GM23338 (cell line): ENCODE results near the gene CHAT. TPM values are rescaled to one million over a fixed set of nuclear protein-coding genes. Genes with fewer than 3 reads are reported as not detected.

ENCODE experiments used
- ATAC-seq: fragments of 200-7000 bp; cut with Tn5 transposase; 3 replicates; pipeline ENCODE4 v1.9.1; 2020
- DNase-seq: peaks from one replicate; pipeline ENCODE4 v3.0.0-alpha.2; 2015; ENCODE audit warnings: low spot score
- H2AFZ ChIP-seq: fragments of 200-600 bp; sonication (generic); 2 replicates; pipeline ENCODE4 v1.8.0; 2016; ENCODE audit warnings: antibody characterized with exemption, mild to moderate bottlenecking, moderate library complexity
- H3F3A ChIP-seq: fragments of 200-600 bp; sonication (generic); replicated peaks from 2 replicates; pipeline ENCODE4 v1.8.0; 2017; ENCODE audit warnings: antibody characterized with exemption, mixed run types, low read depth
- H3K27ac ChIP-seq: fragments of 200-600 bp; sonication (generic); 2 replicates; pipeline ENCODE4 v1.6.1; 2016; ENCODE audit warnings: low read depth
- H3K27me3 ChIP-seq: fragments of 200-600 bp; sonication (generic); 2 replicates; pipeline ENCODE4 v1.8.0; 2016; ENCODE audit warnings: mild to moderate bottlenecking, mixed run types, moderate library complexity; ENCODE audit not compliant: insufficient read depth
- H3K36me3 ChIP-seq: fragments of 200-600 bp; sonication (generic); 2 replicates; pipeline ENCODE4 v1.8.0; 2016; ENCODE audit warnings: mild to moderate bottlenecking; ENCODE audit not compliant: insufficient read depth
- H3K4me1 ChIP-seq: fragments of 200-600 bp; sonication (generic); 2 replicates; pipeline ENCODE4 v1.8.0; 2016; ENCODE audit warnings: mild to moderate bottlenecking, moderate library complexity; ENCODE audit not compliant: insufficient read depth
- H3K4me2 ChIP-seq: fragments of 200-600 bp; sonication (generic); 2 replicates; pipeline ENCODE4 v1.7.1; 2017; ENCODE audit warnings: mixed run types
- H3K4me3 ChIP-seq: fragments of 200-600 bp; sonication (generic); 2 replicates; pipeline ENCODE4 v1.6.1; 2016; ENCODE audit warnings: mixed run types
- H3K79me2 ChIP-seq: fragments of 200-600 bp; sonication (generic); replicated peaks from 2 replicates; pipeline ENCODE4 v1.8.0; 2017; ENCODE audit warnings: mild to moderate bottlenecking; ENCODE audit not compliant: insufficient read depth
- H3K9me2 ChIP-seq: fragments of 200-600 bp; sonication (generic); 2 replicates; pipeline ENCODE4 v1.8.0; 2017; ENCODE audit not compliant: insufficient read depth
- H4K20me1 ChIP-seq: fragments of 200-600 bp; sonication (generic); replicated peaks from 2 replicates; pipeline ENCODE4 v1.8.0; 2017; ENCODE audit warnings: mild to moderate bottlenecking; ENCODE audit not compliant: insufficient read depth
- H3K27ac Mint-ChIP-seq: 2 replicates; pipeline ENCODE4 v1.8.0; 2020; ENCODE audit warnings: inconsistent platforms, mild to moderate bottlenecking, moderate library complexity, mixed read lengths
- H3K27me3 Mint-ChIP-seq: 3 replicates; pipeline ENCODE4 v1.8.0; 2022; ENCODE audit warnings: low read depth, mild to moderate bottlenecking, moderate library complexity, mixed read lengths, inconsistent platforms; ENCODE audit not compliant: insufficient read depth, poor library complexity
- H3K36me3 Mint-ChIP-seq: 3 replicates; pipeline ENCODE4 v1.8.0; 2021; ENCODE audit warnings: low read depth, mild to moderate bottlenecking, inconsistent platforms, moderate library complexity, mixed read lengths
- H3K4me1 Mint-ChIP-seq: 3 replicates; pipeline ENCODE4 v1.8.0; 2020; ENCODE audit warnings: mild to moderate bottlenecking, inconsistent platforms, mixed read lengths
- H3K4me3 Mint-ChIP-seq: 3 replicates; pipeline ENCODE4 v1.8.0; 2021; ENCODE audit warnings: moderate library complexity, mild to moderate bottlenecking, inconsistent platforms, mixed read lengths
- H3K9me3 Mint-ChIP-seq: 3 replicates; pipeline ENCODE4 v1.8.0; 2020; ENCODE audit warnings: moderate library complexity, mild to moderate bottlenecking, inconsistent platforms, mixed read lengths
- CTCF ChIP-seq, 2 experiments: fragments of 200-600 bp in 1 of 2; sonication (generic) in 1 of 2; conservative IDR thresholded peaks; 2 replicates each; pipeline versions ENCODE4 v1.5.1 to v1.6.1; 2016 to 2017; ENCODE audit warnings: antibody characterized with exemption in 2 of 2, low read depth in 2 of 2, mild to moderate bottlenecking in 2 of 2, moderate library complexity in 1 of 2
- ETS1 ChIP-seq: IDR thresholded peaks from 2 replicates; pipeline ENCODE4 v1.6.1; 2016; ENCODE audit warnings: antibody characterized with exemption
- EZH2 ChIP-seq: fragments of 200-600 bp; sonication (generic); IDR thresholded peaks from one replicate; pipeline ENCODE4 v1.8.0; 2017; ENCODE audit warnings: antibody characterized with exemption, mild to moderate bottlenecking, low read depth; ENCODE audit not compliant: unreplicated experiment
- POLR2AphosphoS5 ChIP-seq: IDR thresholded peaks from 2 replicates; pipeline ENCODE4 v1.6.1; 2016; ENCODE audit warnings: antibody characterized with exemption, low read depth
- STAT1 ChIP-seq: IDR thresholded peaks from one replicate; pipeline ENCODE4 v1.6.1; 2016; ENCODE audit warnings: antibody characterized with exemption; ENCODE audit not compliant: unreplicated experiment
- ZNF114 ChIP-seq: fragments of 250-450 bp; sonication (Bioruptor Pico); IDR thresholded peaks from 2 replicates; pipeline ENCODE4 v1.5.0; 2020; ENCODE audit warnings: mild to moderate bottlenecking, moderate library complexity
- ZNF331 ChIP-seq: fragments of 250-450 bp; sonication (Bioruptor Pico); IDR thresholded peaks from 2 replicates; pipeline ENCODE4 v1.5.0; 2020; ENCODE audit warnings: low read depth, mild to moderate bottlenecking, moderate library complexity
- ZNF462 ChIP-seq: fragments of 250-450 bp; sonication (Bioruptor Pico); IDR thresholded peaks from 2 replicates; pipeline ENCODE4 v1.5.0; 2020; ENCODE audit warnings: mild to moderate bottlenecking, moderate library complexity
- polyA plus RNA-seq: library from polyadenylated mRNA; unstranded; fragments of >200 nt; fragmentation: Nextera tagmentation; extraction: Ambion mirVana; gene quantifications from 2 replicates; pipeline ENCODE4 v1.2.1, GENCODE V29; 2016
- total RNA-seq: library from RNA; depleted of rRNA; stranded (reverse); fragments of >200 nt; shearing (Covaris generic); gene quantifications from 2 replicates; pipeline ENCODE4 v1.2.3, GENCODE V29; 2014

CHAT gene
- total and polyA plus RNA-seq, 2 experiments from 2014 or later, result not detected

- Histone ChIP-seq H4K20me1 (no peaks in the 10 kb centered on the region), H3K36me3 (no peaks in the 10 kb centered on the region), H3K79me2 (no peaks in the 10 kb centered on the region), H3K4me3 (no peak overlapping the region), H3K4me1 (no peaks in the 10 kb centered on the region; the same call in 1 of the 2 replicates), H3F3A (no peaks in the 10 kb centered on the region), H3K27ac (no peak overlapping the region), H3K4me2 (no peak overlapping the region), H2AFZ (no peak overlapping the region), H3K9me2 (no peaks in the 10 kb centered on the region), H3K27me3 (no peaks in the 10 kb centered on the region)
- Mint-ChIP-seq H3K4me1 (peaks cover 13% of the 10 kb centered on the region), H3K9me3 (no peaks in the 10 kb centered on the region), H3K36me3 (no peaks in the 10 kb centered on the region), H3K27me3 (peaks cover 20% of the 10 kb centered on the region), H3K27ac (no peak overlapping the region), H3K4me3 (no peak overlapping the region)
- DNase-seq (peak; percentile 90), ATAC-seq (peak; percentile 84)
- TF ChIP-seq ZNF114 (CRISPR knock-in tag) (no peak), CTCF (conservative IDR thresholded peaks at IDR 0.05; ENCODE audit: low read depth in 2 of 2) (peak; percentile 91 to 98)
Measured at GRCh38 chr10:49592726-49593563, 20.9 kb upstream of the CHAT start.

- no peak overlapping the region for H3K27ac Mint-ChIP-seq
- Histone ChIP-seq H3K9me2 (no peaks in the 10 kb centered on the region), H3F3A (no peaks in the 10 kb centered on the region), H3K27ac (no peak overlapping the region), H3K4me2 (no peak overlapping the region), H3K27me3 (no peaks in the 10 kb centered on the region), H3K79me2 (no peaks in the 10 kb centered on the region), H3K4me3 (no peak overlapping the region), H4K20me1 (no peaks in the 10 kb centered on the region), H2AFZ (no peak overlapping the region), H3K36me3 (no peaks in the 10 kb centered on the region), H3K4me1 (no peaks in the 10 kb centered on the region; the same call in 1 of the 2 replicates)
- DNase-seq, result no peak
- H3K9me3 Mint-ChIP-seq, result no peaks in the 10 kb centered on the region
- no peak overlapping the region for H3K4me3 Mint-ChIP-seq
- no peak for ATAC-seq
- H3K36me3 Mint-ChIP-seq, result no peaks in the 10 kb centered on the region
- H3K27me3 Mint-ChIP-seq, result peaks cover 22% of the 10 kb centered on the region
- H3K4me1 Mint-ChIP-seq, result peaks cover 13% of the 10 kb centered on the region
- TF ChIP-seq ZNF331 (CRISPR knock-in tag), result no peak
- TF ChIP-seq EZH2, result no peak
- no peak for TF ChIP-seq ZNF462 (CRISPR knock-in tag)
- TF ChIP-seq ETS1, result no peak
- TF ChIP-seq ZNF114 (CRISPR knock-in tag), result no peak
- TF ChIP-seq POLR2AphosphoS5, result no peak
- no peak for TF ChIP-seq STAT1
Measured at GRCh38 chr10:49593564-49593875, 20.3 kb upstream of the CHAT start.
